NT2/D1 (cell line): Measurements from ENCODE around the gene PLP2.

Experiments
- SUZ12 ChIP-seq: IDR thresholded peaks from 2 replicates; pipeline ENCODE4 v1.6.1; 2011; ENCODE audit not compliant: insufficient read length, insufficient read depth; ENCODE audit errors: extremely low read depth
- YY1 ChIP-seq: IDR thresholded peaks from 2 replicates; pipeline ENCODE4 v1.6.1; 2011; ENCODE audit not compliant: insufficient read length, insufficient read depth
- ZNF274 ChIP-seq: IDR thresholded peaks from 2 replicates; pipeline ENCODE4 v1.6.1; 2011; ENCODE audit warnings: mild to moderate bottlenecking, low read depth, low read length

- TF ChIP-seq SUZ12, result no peak
- TF ChIP-seq YY1, result no peak
- no peak for TF ChIP-seq ZNF274
These were observed 5.5 kb upstream of the PLP2 start for GRCh38 chrX:49165901-49166881.
